ENCODE data around the gene SPATA21.

The SPATA21 gene

GRCh38 chr1:16351456-16351993 lies 85.7 kb downstream of the SPATA21 start:
- FAIRE-seq: no peak
- DNase-seq (ENCODE audit: low spot score): peak; percentile 13

- DNase-seq (ENCODE audit: low spot score): no peak
- no peak for FAIRE-seq
Measured at GRCh38 chr1:16349847-16350406, 87.3 kb downstream of the SPATA21 start.
